Suprapubic skin (tissue), 4 donors: ENCODE data around the gene SMS. TPM values are rescaled to one million over a fixed set of nuclear protein-coding genes. Genes with fewer than 3 reads are reported as not detected.

Experiments
- DNase-seq, 2 donors: peaks; one replicate each; pipeline ENCODE4 v3.0.0-alpha.2; 2019; ENCODE audit warnings: low spot score in 2 of 2
- H3K27ac ChIP-seq: fragments of 200-600 bp; sonication (generic); one replicate; pipeline ENCODE4 v1.5.1; 2019
- H3K27me3 ChIP-seq: fragments of 200-600 bp; sonication (generic); one replicate; pipeline ENCODE4 v1.5.1; 2019
- H3K36me3 ChIP-seq: fragments of 200-600 bp; sonication (generic); one replicate; pipeline ENCODE4 v1.5.1; 2019
- H3K4me1 ChIP-seq: fragments of 200-600 bp; sonication (generic); one replicate; pipeline ENCODE4 v1.5.1; 2019
- H3K4me3 ChIP-seq: fragments of 200-600 bp; sonication (generic); one replicate; pipeline ENCODE4 v1.5.1; 2019; ENCODE audit warnings: mild to moderate bottlenecking
- H3K9me3 ChIP-seq: fragments of 200-600 bp; sonication (generic); one replicate; pipeline ENCODE4 v1.5.1; 2019
- EP300 ChIP-seq: sonication (generic); formaldehyde crosslinking; IDR thresholded peaks from one replicate; pipeline ENCODE4 v1.6.1; 2017; ENCODE audit warnings: antibody characterized with exemption
- POLR2A ChIP-seq, 2 donors: fragments of 450-650 bp; IDR thresholded peaks; one replicate each; pipeline ENCODE4 v1.6.1; 2017; ENCODE audit warnings: antibody characterized with exemption in 2 of 2, mild to moderate bottlenecking in 2 of 2, moderate library complexity in 2 of 2
- POLR2AphosphoS5 ChIP-seq, 3 donors: sonication (generic); formaldehyde crosslinking; IDR thresholded peaks; one replicate each; pipeline ENCODE4 v1.6.1; 2017; ENCODE audit warnings: antibody characterized with exemption in 3 of 3
- WGBS: methylation state at CpG from one replicate; pipeline ENCODE4 v1.1.5; 2018; 5-methylcytosine and 5-hydroxymethylcytosine counted together
- total RNA-seq, 4 donors: library from RNA; depleted of rRNA; stranded (reverse); fragments of >200 nt; gene quantifications; one replicate each; pipeline ENCODE4 v1.1.0, GENCODE V29; 2016
- TF ChIP-seq, protein P1 (sequence below), 2 donors: fragments of 200-600 bp in 1 of 2; fragments of 450-650 bp in 1 of 2; sonication (generic) in 1 of 2; IDR thresholded peaks; one replicate each; pipeline ENCODE4 v1.5.1; 2016 to 2019; ENCODE audit warnings: antibody characterized with exemption in 2 of 2, mild to moderate bottlenecking in 1 of 2, moderate library complexity in 1 of 2

The SMS gene
- total RNA-seq, 4 donors from 2014 or later = 19.0 to 27.3 (median 26.3) TPM

- H3K4me1 ChIP-seq = no peaks in the 10 kb centered on the region
- WGBS = 90% methylated on average over 2 of the region's 2 CpGs
- no peak overlapping the region for H3K27ac ChIP-seq
- no peaks in the 10 kb centered on the region for H3K27me3 ChIP-seq
- H3K36me3 ChIP-seq = no peaks in the 10 kb centered on the region
- TF ChIP-seq POLR2A (IDR thresholded peaks at IDR 0.05) (no peak), EP300 (no peak), POLR2AphosphoS5 (IDR thresholded peaks at IDR 0.05) (no peak)
- TF ChIP-seq, protein P1, sequence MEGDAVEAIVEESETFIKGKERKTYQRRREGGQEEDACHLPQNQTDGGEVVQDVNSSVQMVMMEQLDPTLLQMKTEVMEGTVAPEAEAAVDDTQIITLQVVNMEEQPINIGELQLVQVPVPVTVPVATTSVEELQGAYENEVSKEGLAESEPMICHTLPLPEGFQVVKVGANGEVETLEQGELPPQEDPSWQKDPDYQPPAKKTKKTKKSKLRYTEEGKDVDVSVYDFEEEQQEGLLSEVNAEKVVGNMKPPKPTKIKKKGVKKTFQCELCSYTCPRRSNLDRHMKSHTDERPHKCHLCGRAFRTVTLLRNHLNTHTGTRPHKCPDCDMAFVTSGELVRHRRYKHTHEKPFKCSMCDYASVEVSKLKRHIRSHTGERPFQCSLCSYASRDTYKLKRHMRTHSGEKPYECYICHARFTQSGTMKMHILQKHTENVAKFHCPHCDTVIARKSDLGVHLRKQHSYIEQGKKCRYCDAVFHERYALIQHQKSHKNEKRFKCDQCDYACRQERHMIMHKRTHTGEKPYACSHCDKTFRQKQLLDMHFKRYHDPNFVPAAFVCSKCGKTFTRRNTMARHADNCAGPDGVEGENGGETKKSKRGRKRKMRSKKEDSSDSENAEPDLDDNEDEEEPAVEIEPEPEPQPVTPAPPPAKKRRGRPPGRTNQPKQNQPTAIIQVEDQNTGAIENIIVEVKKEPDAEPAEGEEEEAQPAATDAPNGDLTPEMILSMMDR (IDR thresholded peaks at IDR 0.05) = no peak
- no peaks in the 10 kb centered on the region for H3K9me3 ChIP-seq
- no peak overlapping the region for H3K4me3 ChIP-seq
- DNase-seq = no peak
Observed at GRCh38 chrX:22040184-22040583, 99.7 kb downstream of the SMS start.

DNA sequence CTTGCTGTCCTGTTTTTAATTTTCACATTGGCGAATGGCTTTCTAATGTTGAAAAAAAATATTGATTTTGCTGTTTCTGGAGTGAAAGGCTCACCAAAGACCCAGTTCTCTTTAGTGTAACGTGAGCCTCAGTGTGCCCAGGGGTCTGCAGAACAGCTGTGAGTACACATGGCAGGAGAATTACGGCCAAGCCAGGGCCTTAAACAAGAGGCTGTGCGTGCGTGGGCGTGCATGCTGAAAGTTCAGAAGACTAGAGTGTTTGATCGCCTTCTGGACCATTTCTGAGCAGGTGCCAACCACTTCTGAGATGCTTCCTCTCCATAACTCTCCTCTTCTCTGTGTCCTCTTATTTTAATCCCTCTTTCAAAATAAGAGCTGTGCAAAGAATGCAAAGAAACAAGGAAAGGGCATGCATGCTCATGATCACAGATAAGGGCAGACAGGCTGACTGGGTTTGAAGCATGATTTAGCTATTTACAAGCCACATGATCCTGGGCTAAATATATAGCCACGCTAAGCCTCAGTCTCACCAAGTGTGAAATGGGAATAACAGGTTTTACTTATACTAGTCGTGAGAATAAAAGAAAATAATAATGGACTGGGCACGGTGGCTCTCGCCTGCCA, 101.5 kb downstream of the SMS start:
- WGBS = 57% methylated on average over 11 of the region's 11 CpGs
- TF ChIP-seq POLR2A (IDR thresholded peaks at IDR 0.05) (no peak), EP300 (no peak), POLR2AphosphoS5 (IDR thresholded peaks at IDR 0.05) (no peak)
- TF ChIP-seq, protein P1 (IDR thresholded peaks at IDR 0.05) = no peak
- H3K27me3 ChIP-seq = no peaks in the 10 kb centered on the region
- no peak for DNase-seq
- no peaks in the 10 kb centered on the region for H3K36me3 ChIP-seq
- H3K27ac ChIP-seq = no peak overlapping the region
- H3K4me1 ChIP-seq = no peaks in the 10 kb centered on the region
- no peak overlapping the region for H3K4me3 ChIP-seq
- no peaks in the 10 kb centered on the region for H3K9me3 ChIP-seq

DNA sequence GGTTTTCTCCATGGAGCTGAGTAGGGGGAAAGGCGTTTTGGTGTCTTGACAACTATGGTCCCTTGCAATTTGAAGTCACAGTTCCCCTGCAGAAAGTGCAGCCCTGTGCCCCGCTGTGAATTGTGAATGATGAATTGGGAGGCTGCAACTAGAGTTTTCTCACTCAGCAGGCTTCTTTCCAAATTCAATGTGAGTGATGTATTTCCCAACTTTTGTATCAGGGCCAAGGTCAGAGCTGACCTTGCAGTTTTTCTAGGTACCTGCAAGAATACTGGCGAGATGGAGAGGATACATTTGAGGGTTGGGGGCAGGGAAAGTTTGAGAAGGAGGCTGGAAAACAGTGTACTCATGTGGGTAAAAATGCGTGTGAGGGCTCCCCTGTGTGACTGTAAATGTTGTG, 103.4 kb downstream of the SMS start:
- DNase-seq = no peak
- no peaks in the 10 kb centered on the region for H3K9me3 ChIP-seq
- TF ChIP-seq POLR2A (IDR thresholded peaks at IDR 0.05) (no peak), EP300 (no peak), POLR2AphosphoS5 (IDR thresholded peaks at IDR 0.05) (no peak)
- TF ChIP-seq, protein P1 (IDR thresholded peaks at IDR 0.05) = no peak
- 60% methylated on average over 4 of the region's 4 CpGs for WGBS
- H3K27me3 ChIP-seq = no peaks in the 10 kb centered on the region
- no peaks in the 10 kb centered on the region for H3K4me1 ChIP-seq
- H3K4me3 ChIP-seq = no peak overlapping the region
- H3K36me3 ChIP-seq = no peaks in the 10 kb centered on the region
- no peak overlapping the region for H3K27ac ChIP-seq

Other genes with a start within 250 kb of the SMS start
- gene SMPX, start 182.6 kb upstream of the SMS start, total RNA-seq = not detected
- gene MBTPS2, start 101.1 kb upstream of the SMS start, total RNA-seq = 1 to 10 TPM; 4.5 to 8.7 (median 5.7) TPM
- gene YY2, start 84.7 kb upstream of the SMS start, total RNA-seq = 1 to 10 TPM in 3 of 4 donors, under 1 TPM in 1; 0.83 to 4.5 (median 3.5) TPM
- gene PHEX, start 91.6 kb downstream of the SMS start, total RNA-seq = under 1 TPM in 3 of 4 donors, not detected in 1; 0.21 to 0.32 (median 0.30) TPM